CD4-positive, alpha-beta T cell treated with Interleukin-2 at 100 ng/mL for 4 hours (primary cell): ENCODE measurements around the gene SLC44A2.

Source experiments
- DNase-seq: peaks from one replicate; pipeline ENCODE4 v3.0.0-alpha.2; 2020; ENCODE audit warnings: low spot score

The SLC44A2 gene

GRCh38 chr19:10615429-10616023, 9.8 kb upstream of the SLC44A2 start:
- DNase-seq = no peak

GRCh38 chr19:10617409-10618121, 7.8 kb upstream of the SLC44A2 start:
- DNase-seq = no peak

DNA sequence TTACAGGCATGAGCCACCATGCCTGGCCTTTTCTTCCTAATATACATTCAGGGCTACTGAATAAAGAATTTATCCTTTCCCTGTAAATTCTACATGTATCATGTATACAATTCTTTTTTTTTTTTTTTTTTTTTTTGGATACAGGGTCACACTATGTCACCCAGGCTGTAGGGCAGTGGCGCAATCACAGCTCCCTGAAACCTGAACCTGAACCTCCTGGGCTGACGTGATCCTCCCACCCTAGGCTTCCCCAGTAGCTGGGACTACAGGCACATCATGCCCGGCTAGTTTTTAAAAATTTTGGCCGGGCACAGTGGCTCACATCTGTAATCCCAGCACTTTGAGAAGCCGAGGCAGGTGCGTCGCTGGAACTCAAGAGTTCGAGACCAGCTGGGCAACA, 6.5 kb upstream of the SLC44A2 start:
- no peak for DNase-seq

DNA sequence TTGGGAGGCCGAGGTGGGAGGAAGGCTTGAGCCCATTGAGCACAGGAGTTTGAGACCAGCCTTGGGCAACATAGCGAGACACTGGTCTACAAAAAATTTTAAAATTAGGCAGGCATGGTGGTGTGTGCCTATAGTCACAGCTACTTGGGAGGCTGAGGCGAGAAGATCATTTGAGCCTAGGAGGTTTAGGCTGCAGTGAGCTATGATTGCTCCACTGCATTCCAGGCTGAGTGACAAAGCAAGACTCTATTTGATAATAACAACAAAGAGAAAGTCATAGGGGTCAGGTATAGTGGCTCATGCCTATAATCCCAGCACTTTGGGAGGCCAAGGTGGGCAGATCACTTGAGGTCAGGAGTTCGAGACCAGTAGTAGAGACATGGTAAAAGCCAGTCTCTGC, 4.6 kb upstream of the SLC44A2 start:
- no peak for DNase-seq

DNA sequence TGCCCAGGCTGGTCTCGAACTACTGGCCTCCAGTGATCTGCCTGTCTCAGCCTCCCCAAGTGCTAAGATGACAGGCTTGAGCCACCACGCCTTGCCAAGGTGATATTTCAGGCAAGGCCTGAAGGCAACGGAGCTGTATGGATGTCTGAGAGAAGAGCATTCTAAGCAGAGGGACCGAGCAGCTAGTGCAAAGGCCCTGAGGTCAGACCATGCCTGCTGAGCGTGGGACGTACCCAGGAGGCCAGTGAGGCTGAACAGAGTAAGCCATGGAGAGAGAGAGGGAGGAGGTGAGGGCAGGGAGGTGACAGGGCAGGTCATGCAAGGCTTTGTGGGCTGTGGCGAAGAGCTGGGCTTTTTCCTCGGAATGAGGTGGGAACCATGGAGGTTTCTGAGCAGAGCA, 3.4 kb upstream of the SLC44A2 start:
- no peak for DNase-seq

DNA sequence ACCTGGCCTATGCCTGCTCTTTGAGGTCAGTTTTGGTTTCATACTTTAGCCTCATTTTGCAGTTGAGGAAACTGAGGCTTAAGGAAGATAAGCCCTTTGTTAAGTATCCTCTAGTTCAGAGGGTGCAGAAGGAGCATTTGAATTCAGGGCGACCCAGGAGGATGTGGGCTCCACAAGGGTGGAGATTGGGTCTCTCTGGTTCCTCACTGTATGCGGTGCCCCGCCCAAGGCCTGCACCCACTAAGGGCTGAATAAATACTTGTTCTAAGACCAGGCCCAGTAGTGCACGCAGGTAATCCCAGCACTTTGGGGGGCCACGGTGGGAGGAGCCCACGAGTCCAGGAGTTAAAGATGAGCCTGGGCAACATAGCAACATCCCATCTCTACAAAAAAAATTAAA, 768 bp upstream of the SLC44A2 start:
- peak; percentile 33 for DNase-seq

DNA sequence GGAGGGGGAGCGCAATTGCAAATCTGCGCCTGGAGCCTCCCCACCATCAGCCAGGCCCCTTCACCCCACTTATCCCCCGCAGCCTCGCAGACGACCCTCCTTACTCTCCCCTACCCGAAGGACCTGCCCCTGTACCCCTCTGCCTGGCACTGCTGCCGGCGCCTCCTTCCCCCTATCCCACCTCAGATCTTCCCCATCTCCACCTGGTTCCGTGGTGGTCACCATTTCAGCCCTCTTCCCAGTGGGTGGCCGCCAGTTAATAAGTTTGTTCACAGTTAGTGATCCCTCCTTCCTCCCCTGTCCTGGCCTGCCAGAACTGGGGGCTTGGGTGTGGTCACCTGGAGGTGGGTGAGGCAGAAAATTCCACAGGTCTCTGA, 397 bp downstream of the SLC44A2 start:
- no peak for DNase-seq

DNA sequence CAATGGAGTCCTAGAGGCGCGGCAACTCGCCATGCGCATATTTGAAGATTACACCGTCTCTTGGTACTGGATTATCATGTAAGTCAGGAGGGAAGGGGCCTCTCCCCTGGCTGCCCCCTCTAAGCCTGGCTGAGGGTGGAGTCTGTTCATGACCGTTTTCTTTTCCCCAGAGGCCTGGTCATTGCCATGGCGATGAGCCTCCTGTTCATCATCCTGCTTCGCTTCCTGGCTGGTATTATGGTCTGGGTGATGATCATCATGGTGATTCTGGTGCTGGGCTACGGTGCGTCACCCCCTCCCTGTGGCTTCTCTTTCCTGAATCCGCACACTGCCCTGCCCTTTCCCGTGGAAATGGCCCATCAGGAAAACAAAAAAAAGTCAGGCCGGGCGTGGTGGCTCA, 6.5 kb downstream of the SLC44A2 start:
- DNase-seq = no peak

DNA sequence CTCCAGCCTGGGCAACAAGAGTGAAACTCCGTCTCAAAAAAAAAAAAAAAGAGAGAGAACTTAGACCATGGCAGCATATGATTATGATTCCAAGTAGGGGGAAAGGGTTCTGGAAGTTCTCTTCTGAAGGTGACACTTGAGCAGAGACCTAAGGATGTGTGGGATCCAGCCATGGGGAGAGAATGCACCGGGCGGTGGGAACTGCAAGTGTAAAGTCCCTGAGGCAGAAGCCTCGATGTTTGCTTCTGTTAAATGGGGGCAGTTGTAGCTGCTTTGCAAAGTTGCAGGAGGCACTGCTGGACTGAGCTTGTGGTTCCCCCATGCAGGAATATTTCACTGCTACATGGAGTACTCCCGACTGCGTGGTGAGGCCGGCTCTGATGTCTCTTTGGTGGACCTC, 9.1 kb downstream of the SLC44A2 start:
- no peak for DNase-seq

GRCh38 chr19:10634963-10635362, 9.6 kb downstream of the SLC44A2 start:
- no peak for DNase-seq

- DNase-seq = no peak
Measured at GRCh38 chr19:10636304-10636972, 11.1 kb downstream of the SLC44A2 start.

GRCh38 chr19:10637894-10638293, 12.5 kb downstream of the SLC44A2 start:
- DNase-seq = no peak

GRCh38 chr19:10639836-10640235, 14.5 kb downstream of the SLC44A2 start:
- no peak for DNase-seq

DNA sequence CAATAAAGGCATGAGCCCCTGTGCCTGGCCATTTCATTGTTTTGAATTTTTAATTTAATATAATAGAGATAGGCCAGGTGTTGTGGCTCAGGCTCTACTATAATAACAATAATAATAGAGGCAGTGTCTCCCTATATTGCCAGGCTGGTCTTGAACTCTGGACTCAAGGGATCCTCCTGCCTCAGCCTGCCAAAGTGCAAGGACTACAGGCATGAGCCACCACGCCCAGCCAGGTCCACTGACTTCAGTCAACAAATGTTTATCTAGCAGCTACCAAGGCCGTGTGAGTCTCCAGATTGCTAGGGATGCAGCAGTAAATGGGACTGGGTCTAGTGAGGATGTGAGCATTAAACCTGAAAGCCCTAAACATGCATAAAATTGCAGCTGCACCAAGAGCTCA, 15.0 kb downstream of the SLC44A2 start:
- no peak for DNase-seq

GRCh38 chr19:10641248-10641647, 15.9 kb downstream of the SLC44A2 start:
- no peak for DNase-seq

GRCh38 chr19:10642473-10643171, 17.3 kb downstream of the SLC44A2 start:
- DNase-seq = no peak

GRCh38 chr19:10643172-10643967, 18.0 kb downstream of the SLC44A2 start:
- no peak for DNase-seq

DNA sequence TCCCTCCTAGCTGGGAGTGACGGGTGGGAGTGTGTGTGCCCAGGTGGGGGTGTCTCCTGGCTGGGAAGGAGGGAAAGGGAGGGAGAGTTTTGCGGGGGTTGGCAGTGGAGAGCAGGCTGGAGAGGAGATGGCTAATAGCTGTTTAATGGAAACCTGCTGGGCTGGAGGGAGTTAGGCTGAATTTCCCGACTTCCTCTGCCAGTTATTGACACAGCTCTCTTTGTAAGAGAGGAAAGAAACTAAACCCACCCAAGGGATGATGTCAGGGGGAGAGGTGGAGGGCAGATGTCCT, 18.6 kb downstream of the SLC44A2 start:
- no peak for DNase-seq

GRCh38 chr19:10644260-10645007, 19.1 kb downstream of the SLC44A2 start:
- DNase-seq = peak; percentile 84

DNA sequence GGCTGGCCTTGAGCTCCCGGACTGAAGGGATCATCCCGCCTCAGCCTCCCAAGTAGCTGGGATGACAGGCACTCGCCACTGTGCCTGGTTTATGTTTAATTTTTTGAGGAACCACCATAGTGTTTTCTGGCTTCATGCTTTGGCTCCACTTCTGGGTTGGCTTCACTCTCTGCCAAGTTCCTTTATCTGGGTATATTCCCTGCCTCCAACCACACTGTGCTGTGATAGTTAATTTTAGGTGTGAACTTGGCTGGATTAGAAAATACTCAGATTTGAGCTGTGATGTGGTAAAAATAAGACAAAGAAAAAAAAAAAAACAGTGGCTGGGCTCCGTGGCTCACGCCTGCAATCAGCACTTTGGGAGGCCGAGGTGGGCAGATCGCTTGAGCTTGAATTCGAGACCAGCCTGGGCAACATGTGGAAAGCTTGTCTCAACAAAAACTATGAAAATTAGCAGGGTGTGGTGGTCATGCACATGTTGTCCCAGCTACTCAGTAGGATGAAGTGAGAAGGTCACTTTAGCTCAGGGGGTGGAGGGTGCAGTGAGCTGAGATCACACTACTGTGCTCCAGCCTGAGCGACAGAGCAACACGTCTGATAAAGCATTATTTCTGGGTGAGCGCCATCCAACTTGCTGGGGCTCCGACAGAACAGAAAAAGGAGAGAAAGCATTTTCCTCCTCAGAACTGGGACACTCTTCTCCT, 21.3 kb downstream of the SLC44A2 start:
- no peak for DNase-seq

DNA sequence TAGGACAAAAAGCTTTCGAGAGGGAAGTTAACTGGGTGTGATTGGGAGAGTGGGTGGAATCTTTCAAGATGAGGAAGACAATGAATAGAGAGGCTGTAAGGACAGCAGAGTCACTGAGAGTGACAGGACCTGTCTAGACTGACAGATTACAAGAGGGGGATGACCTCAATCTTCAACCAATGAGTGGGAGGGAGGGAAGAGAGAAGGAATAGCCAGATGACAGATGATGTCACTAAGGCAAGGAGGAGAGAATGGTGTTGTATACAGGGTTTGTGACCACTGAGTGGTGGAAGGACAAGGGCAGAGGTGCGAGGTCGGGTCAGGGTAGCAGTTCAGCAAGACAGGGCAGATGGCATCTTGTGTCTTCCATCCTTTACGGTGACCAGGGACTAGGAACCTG, 23.0 kb downstream of the SLC44A2 start:
- DNase-seq = no peak
